Spinal cord (tissue), 10 donors: ENCODE data around the gene PRDM16. TPM values are rescaled to one million over a fixed set of nuclear protein-coding genes. Genes with fewer than 3 reads are reported as not detected.
"Not testable (repeated sequence)": the region's sequence is repeated elsewhere in the genome, so short reads cannot be mapped to it uniquely, and the experiment has no call there.

Experiments used
- DNase-seq, 6 donors: peaks; one replicate each; pipeline versions ENCODE4 v3.0.0 to v3.0.0-alpha.2; 2013 to 2015; ENCODE audit warnings: low spot score in 6 of 6, low read depth in 4 of 6
- H3K27ac ChIP-seq: one replicate; pipeline ENCODE4 v1.5.1; 2013; ENCODE audit warnings: low read depth, low read length, control low read depth
- H3K27me3 ChIP-seq: one replicate; pipeline ENCODE4 v1.6.1; 2013; ENCODE audit warnings: low read length; ENCODE audit not compliant: control insufficient read depth, insufficient read depth
- H3K36me3 ChIP-seq: one replicate; pipeline ENCODE4 v1.6.1; 2013; ENCODE audit warnings: low read length; ENCODE audit not compliant: control insufficient read depth, insufficient read depth
- H3K4me1 ChIP-seq: one replicate; pipeline ENCODE4 v1.6.1; 2013; ENCODE audit warnings: low read length; ENCODE audit not compliant: control insufficient read depth, insufficient read depth
- H3K4me3 ChIP-seq: one replicate; pipeline ENCODE4 v1.5.1; 2013; ENCODE audit warnings: low read depth, low read length, control low read depth
- H3K9me3 ChIP-seq: one replicate; pipeline ENCODE4 v1.6.1; 2013; ENCODE audit warnings: low read length; ENCODE audit not compliant: control insufficient read depth, insufficient read depth
- WGBS: methylation state at CpG from one replicate; pipeline ENCODE4 v1.1.5; 2013; ENCODE audit warnings: missing lambda C conversion rate; ENCODE audit not compliant: insufficient coverage; 5-methylcytosine and 5-hydroxymethylcytosine counted together
- polyA plus RNA-seq, 2 donors: library from polyadenylated mRNA; unstranded; fragments of 120-200 nt; gene quantifications; one replicate each; pipeline ENCODE4 v1.2.1, GENCODE V29; 2013; ENCODE audit not compliant: insufficient read length in 2 of 2
- total RNA-seq, 2 donors: library from RNA; depleted of rRNA in 1 of 2; stranded (reverse); fragments of 120-200 nt in 1 of 2; fragments of >200 nt in 1 of 2; gene quantifications; one replicate each; pipeline versions ENCODE4 v1.2.3 to v1.2.4, GENCODE V29; 2013 to 2014
- donor health status: healthy.

The PRDM16 gene
- total and polyA plus RNA-seq, 4 donors: 6.1 to 8.3 (median 7.3) TPM

- peaks cover 7% of the 10 kb centered on the region for H3K36me3 ChIP-seq
- H3K4me3 ChIP-seq: no peak overlapping the region
- WGBS: 34% methylated on average over 18 of the region's 30 CpGs
- H3K27ac ChIP-seq: peak overlapping the region; percentile 89
- peaks cover 84% of the 10 kb centered on the region for H3K4me1 ChIP-seq
- DNase-seq: peak in 3 of 6 donors; percentile 51 to 87 (median 86)
- H3K27me3 ChIP-seq: peaks cover 6% of the 10 kb centered on the region
- H3K9me3 ChIP-seq: no peaks in the 10 kb centered on the region
Measured at GRCh38 chr1:3161176-3161840, 92.3 kb downstream of the PRDM16 start.

- peaks cover 6% of the 10 kb centered on the region for H3K27me3 ChIP-seq
- no peak for DNase-seq
- no peak overlapping the region for H3K4me3 ChIP-seq
- H3K36me3 ChIP-seq: peaks cover 7% of the 10 kb centered on the region
- peak overlapping the region; percentile 89 for H3K27ac ChIP-seq
- H3K4me1 ChIP-seq: peaks cover 84% of the 10 kb centered on the region
- H3K9me3 ChIP-seq: no peaks in the 10 kb centered on the region
- 60% methylated on average over 6 of the region's 27 CpGs for WGBS
Measured at GRCh38 chr1:3162322-3162882, 93.4 kb downstream of the PRDM16 start.

- no peak for DNase-seq
- 76% methylated on average over 14 of the region's 15 CpGs for WGBS
- Histone ChIP-seq H3K4me1 (peaks cover 80% of the 10 kb centered on the region), H3K27ac (peak overlapping the region; percentile 21), H3K27me3 (peaks cover 6% of the 10 kb centered on the region), H3K36me3 (peaks cover 7% of the 10 kb centered on the region), H3K4me3 (no peak overlapping the region), H3K9me3 (no peaks in the 10 kb centered on the region)
Measured at GRCh38 chr1:3163356-3163755, 94.4 kb downstream of the PRDM16 start.

GRCh38 chr1:3164671-3165070 is 95.7 kb downstream of the PRDM16 start:
- Histone ChIP-seq H3K4me3 (no peak overlapping the region), H3K9me3 (no peaks in the 10 kb centered on the region), H3K36me3 (peaks cover 4% of the 10 kb centered on the region), H3K4me1 (peaks cover 82% of the 10 kb centered on the region), H3K27me3 (peaks cover 6% of the 10 kb centered on the region), H3K27ac (no peak overlapping the region)
- whole genome bisulfite sequencing: 86% methylated on average over 20 of the region's 21 CpGs
- no peak for DNase-seq

GRCh38 chr1:3165189-3165588 is 96.2 kb downstream of the PRDM16 start:
- DNase-seq, H3K27ac ChIP-seq, H3K36me3 ChIP-seq, H3K9me3 ChIP-seq, H3K27me3 ChIP-seq, H3K4me3 ChIP-seq: not testable (repeated sequence)
- H3K4me1 ChIP-seq: peaks cover 82% of the 10 kb centered on the region
- WGBS: 56% methylated on average over 1 of the region's 1 CpG

GRCh38 chr1:3166206-3166918 is 97.4 kb downstream of the PRDM16 start:
- Histone ChIP-seq H3K27me3 (peaks cover 3% of the 10 kb centered on the region), H3K27ac (peak overlapping the region; percentile 33), H3K9me3 (no peaks in the 10 kb centered on the region), H3K4me1 (peaks cover 82% of the 10 kb centered on the region), H3K4me3 (no peak overlapping the region), H3K36me3 (peaks cover 9% of the 10 kb centered on the region)
- WGBS: 79% methylated on average over 32 of the region's 32 CpGs
- no peak for DNase-seq

- Histone ChIP-seq H3K4me3 (no peak overlapping the region), H3K27me3 (peaks cover 5% of the 10 kb centered on the region), H3K9me3 (no peaks in the 10 kb centered on the region), H3K36me3 (peaks cover 9% of the 10 kb centered on the region), H3K4me1 (peaks cover 82% of the 10 kb centered on the region), H3K27ac (peak overlapping the region; percentile 33)
- WGBS: 64% methylated on average over 14 of the region's 14 CpGs
- DNase-seq: no peak
Measured at GRCh38 chr1:3167255-3167654, 98.3 kb downstream of the PRDM16 start.

- DNase-seq: no peak
- H3K9me3 ChIP-seq: no peaks in the 10 kb centered on the region
- H3K27me3 ChIP-seq: peaks cover 5% of the 10 kb centered on the region
- 59% methylated on average over 4 of the region's 8 CpGs for WGBS
- H3K4me3 ChIP-seq: no peak overlapping the region
- H3K4me1 ChIP-seq: peaks cover 84% of the 10 kb centered on the region
- no peak overlapping the region for H3K27ac ChIP-seq
- H3K36me3 ChIP-seq: peaks cover 11% of the 10 kb centered on the region
Measured at GRCh38 chr1:3168678-3169077, 99.7 kb downstream of the PRDM16 start.

GRCh38 chr1:3169665-3170356 is 100.8 kb downstream of the PRDM16 start:
- peak in 1 of 6 donors; percentile 54 for DNase-seq

More at GRCh38 chr1:3169665-3170356, 100.8 kb downstream of the PRDM16 start:
- peaks cover 5% of the 10 kb centered on the region for H3K27me3 ChIP-seq
- peaks cover 84% of the 10 kb centered on the region for H3K4me1 ChIP-seq
- peaks cover 9% of the 10 kb centered on the region for H3K36me3 ChIP-seq
- no peak overlapping the region for H3K4me3 ChIP-seq
- H3K9me3 ChIP-seq: no peaks in the 10 kb centered on the region
- H3K27ac ChIP-seq: peak overlapping the region; percentile 92
- 23% methylated on average over 24 of the region's 35 CpGs for WGBS
